HEK293 (cell line): ENCODE data around the gene PMAIP1.

ENCODE experiments used
- CTCF ChIA-PET: fragments of 350-600 bp; formaldehyde crosslinking; extraction: SDS; loops from one replicate; lab custom pipeline; 2021; ENCODE audit warnings: antibody characterized with exemption; lab: Yijun Ruan, JAX
- POLR2A ChIA-PET: fragments of 300-600 bp; formaldehyde crosslinking; extraction: SDS; loops from one replicate; lab custom pipeline; 2020; ENCODE audit warnings: antibody characterized with exemption, inconsistent platforms; lab: Yijun Ruan, JAX
- H3K27ac ChIP-seq: fragments of 200-500 bp; sonication (Bioruptor generic); 2 replicates; pipeline ENCODE4 v1.5.1; 2014; ENCODE audit warnings: low read depth, low read length, control low read depth, inconsistent platforms; ENCODE audit errors: extremely low read depth
- H3K36me3 ChIP-seq, 2 experiments: fragments of 200-500 bp in 1 of 2; sonication (Bioruptor generic) in 1 of 2; 1 replicate in 1 of 2; 2 replicates in 1 of 2; pipeline ENCODE4 v1.5.1; 2014 to 2017; ENCODE audit warnings: inconsistent platforms in 2 of 2, low read length in 2 of 2; ENCODE audit not compliant: control insufficient read depth in 2 of 2, insufficient read depth in 1 of 2
- H3K4me1 ChIP-seq: fragments of 200-500 bp; sonication (Bioruptor generic); 2 replicates; pipeline ENCODE4 v1.5.1; 2014; ENCODE audit warnings: mild to moderate bottlenecking, low read length, inconsistent platforms; ENCODE audit not compliant: control insufficient read depth, insufficient read depth
- H3K4me3 ChIP-seq: 2 replicates; pipeline ENCODE4 v1.5.1; 2011; ENCODE audit warnings: low read depth, mild to moderate bottlenecking, control low read depth, low read length, moderate library complexity
- H3K9me3 ChIP-seq: fragments of 200-500 bp; sonication (Bioruptor generic); 2 replicates; pipeline ENCODE4 v1.5.1; 2014; ENCODE audit warnings: low read depth, low read length, inconsistent platforms; ENCODE audit not compliant: control insufficient read depth, insufficient read depth
- CTCF ChIP-seq: fragments of 450-650 bp; formaldehyde crosslinking; IDR thresholded peaks from 2 replicates; pipeline ENCODE4 v1.5.1; 2016; ENCODE audit warnings: missing biosample characterization, missing genetic modification characterization
- GLIS1 ChIP-seq: fragments of 450-650 bp; formaldehyde crosslinking; IDR thresholded peaks from 2 replicates; pipeline ENCODE4 v1.5.1; 2016; ENCODE audit warnings: missing biosample characterization, missing genetic modification characterization
- HOXD13 ChIP-seq: sonication (generic); formaldehyde crosslinking; IDR thresholded peaks from 2 replicates; pipeline ENCODE4 v1.8.0; 2022; ENCODE audit warnings: missing genetic modification reagents, borderline replicate concordance
- OSR2 ChIP-seq: fragments of 450-650 bp; formaldehyde crosslinking; IDR thresholded peaks from 2 replicates; pipeline ENCODE4 v1.5.1; 2016; ENCODE audit warnings: missing biosample characterization, missing genetic modification characterization
- SCRT2 ChIP-seq: fragments of 450-650 bp; formaldehyde crosslinking; IDR thresholded peaks from 2 replicates; pipeline ENCODE4 v1.5.1; 2016; ENCODE audit warnings: missing biosample characterization, missing genetic modification characterization
- SETDB1 ChIP-seq: IDR thresholded peaks from one replicate; pipeline ENCODE4 v1.6.1; 2017; ENCODE audit warnings: mild to moderate bottlenecking, low read length, moderate library complexity, mixed read lengths; ENCODE audit not compliant: insufficient read length
- TCF7L2 ChIP-seq: IDR thresholded peaks from 2 replicates; pipeline ENCODE4 v1.6.1; 2011; ENCODE audit warnings: low read depth, mild to moderate bottlenecking, inconsistent platforms, low read length, moderate library complexity, borderline replicate concordance
- ZBTB17 ChIP-seq: fragments of 450-650 bp; formaldehyde crosslinking; IDR thresholded peaks from 2 replicates; pipeline ENCODE4 v1.5.1; 2016; ENCODE audit warnings: missing biosample characterization, missing genetic modification characterization
- ZBTB49 ChIP-seq: fragments of 450-650 bp; formaldehyde crosslinking; IDR thresholded peaks from 2 replicates; pipeline ENCODE4 v1.5.1; 2016; ENCODE audit warnings: missing biosample characterization, missing genetic modification characterization, low read depth
- ZBTB7A ChIP-seq: fragments of 450-650 bp; formaldehyde crosslinking; IDR thresholded peaks from 2 replicates; pipeline ENCODE4 v1.5.1; 2016; ENCODE audit warnings: low read depth, missing biosample characterization, missing genetic modification characterization
- ZBTB8A ChIP-seq: fragments of 450-650 bp; formaldehyde crosslinking; IDR thresholded peaks from 2 replicates; pipeline ENCODE4 v1.5.1; 2016; ENCODE audit warnings: missing biosample characterization, missing genetic modification characterization
- ZNF133 ChIP-seq: fragments of 450-650 bp; formaldehyde crosslinking; IDR thresholded peaks from 2 replicates; pipeline ENCODE4 v1.5.1; 2016; ENCODE audit warnings: missing biosample characterization, missing genetic modification characterization
- ZNF140 ChIP-seq: fragments of 450-650 bp; formaldehyde crosslinking; IDR thresholded peaks from 2 replicates; pipeline ENCODE4 v1.5.1; 2016; ENCODE audit warnings: missing biosample characterization, missing genetic modification characterization
- ZNF311 ChIP-seq: fragments of 450-650 bp; formaldehyde crosslinking; IDR thresholded peaks from 2 replicates; pipeline ENCODE4 v1.5.1; 2017; ENCODE audit warnings: missing biosample characterization, missing genetic modification characterization, borderline replicate concordance
- ZNF585B ChIP-seq: fragments of 450-650 bp; formaldehyde crosslinking; IDR thresholded peaks from 2 replicates; pipeline ENCODE4 v1.5.1; 2016; ENCODE audit warnings: missing biosample characterization, missing genetic modification characterization
- ZNF747 ChIP-seq: fragments of 450-650 bp; formaldehyde crosslinking; IDR thresholded peaks from 2 replicates; pipeline ENCODE4 v1.5.1; 2016; ENCODE audit warnings: missing biosample characterization, missing genetic modification characterization
- ZNF830 ChIP-seq: fragments of 450-650 bp; IDR thresholded peaks from 2 replicates; pipeline ENCODE4 v1.5.0; 2018; ENCODE audit warnings: missing biosample characterization, missing genetic modification characterization, low read depth, mild to moderate bottlenecking, moderate library complexity
- ZSCAN23 ChIP-seq: fragments of 450-650 bp; formaldehyde crosslinking; IDR thresholded peaks from 2 replicates; pipeline ENCODE4 v1.5.1; 2016; ENCODE audit warnings: missing biosample characterization, missing genetic modification characterization
- TF ChIP-seq, protein P1 (sequence below): fragments of 450-650 bp; formaldehyde crosslinking; conservative IDR thresholded peaks from 2 replicates; pipeline ENCODE4 v1.5.1; 2016; ENCODE audit warnings: low read depth, missing biosample characterization, missing genetic modification characterization

PMAIP1 gene

DNA sequence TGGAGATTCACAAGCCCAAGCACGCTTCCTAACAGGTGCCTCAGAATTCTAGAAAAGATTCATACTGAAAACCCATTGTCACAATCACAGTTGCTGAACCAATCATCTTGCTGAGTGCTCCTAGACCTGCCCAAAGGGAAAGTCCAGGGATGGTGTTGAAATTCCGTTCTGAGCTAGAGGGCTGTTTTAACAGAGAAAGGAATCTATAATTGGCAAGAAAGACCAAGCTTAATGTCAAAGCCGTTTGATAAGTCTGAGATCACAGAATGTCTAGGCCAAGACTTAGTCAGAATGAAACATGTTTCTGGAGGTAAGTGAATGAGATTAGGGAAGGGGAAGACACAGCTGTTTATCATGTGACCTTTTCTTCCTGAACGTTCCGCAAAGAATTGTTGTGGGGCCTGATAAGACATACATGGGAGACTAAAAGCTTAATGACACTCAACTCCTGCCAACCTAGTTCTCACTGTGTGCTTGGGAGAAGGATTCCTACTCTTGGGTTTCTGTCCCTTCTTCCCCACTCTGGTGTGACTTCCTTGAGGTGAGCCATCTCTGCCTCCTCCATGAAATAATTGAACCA is 27.5 kb downstream of the PMAIP1 start (continued):
- TF ChIP-seq CTCF (tag by site-specific recombination) (no peak), SCRT2 (no peak), TCF7L2 (no peak), OSR2 (no peak), ZBTB8A (tag by site-specific recombination) (no peak), GLIS1 (no peak), ZNF140 (no peak)

GRCh38 chr18:59928201-59928600 is 28.4 kb downstream of the PMAIP1 start:
- CTCF ChIA-PET = interaction anchor here (0.7 kb wide), 1 partner anchor 475 kb away, joined by 3 read pairs; no protein-coding TSS in a partner anchor
- H3K9me3 ChIP-seq = no peaks in the 10 kb centered on the region
- TF ChIP-seq ZNF311 = no peak
- no peak for TF ChIP-seq ZSCAN23 (tag by site-specific recombination)
- no peak for TF ChIP-seq SETDB1
- TF ChIP-seq ZNF585B (tag by site-specific recombination) = no peak
- TF ChIP-seq, protein P1, sequence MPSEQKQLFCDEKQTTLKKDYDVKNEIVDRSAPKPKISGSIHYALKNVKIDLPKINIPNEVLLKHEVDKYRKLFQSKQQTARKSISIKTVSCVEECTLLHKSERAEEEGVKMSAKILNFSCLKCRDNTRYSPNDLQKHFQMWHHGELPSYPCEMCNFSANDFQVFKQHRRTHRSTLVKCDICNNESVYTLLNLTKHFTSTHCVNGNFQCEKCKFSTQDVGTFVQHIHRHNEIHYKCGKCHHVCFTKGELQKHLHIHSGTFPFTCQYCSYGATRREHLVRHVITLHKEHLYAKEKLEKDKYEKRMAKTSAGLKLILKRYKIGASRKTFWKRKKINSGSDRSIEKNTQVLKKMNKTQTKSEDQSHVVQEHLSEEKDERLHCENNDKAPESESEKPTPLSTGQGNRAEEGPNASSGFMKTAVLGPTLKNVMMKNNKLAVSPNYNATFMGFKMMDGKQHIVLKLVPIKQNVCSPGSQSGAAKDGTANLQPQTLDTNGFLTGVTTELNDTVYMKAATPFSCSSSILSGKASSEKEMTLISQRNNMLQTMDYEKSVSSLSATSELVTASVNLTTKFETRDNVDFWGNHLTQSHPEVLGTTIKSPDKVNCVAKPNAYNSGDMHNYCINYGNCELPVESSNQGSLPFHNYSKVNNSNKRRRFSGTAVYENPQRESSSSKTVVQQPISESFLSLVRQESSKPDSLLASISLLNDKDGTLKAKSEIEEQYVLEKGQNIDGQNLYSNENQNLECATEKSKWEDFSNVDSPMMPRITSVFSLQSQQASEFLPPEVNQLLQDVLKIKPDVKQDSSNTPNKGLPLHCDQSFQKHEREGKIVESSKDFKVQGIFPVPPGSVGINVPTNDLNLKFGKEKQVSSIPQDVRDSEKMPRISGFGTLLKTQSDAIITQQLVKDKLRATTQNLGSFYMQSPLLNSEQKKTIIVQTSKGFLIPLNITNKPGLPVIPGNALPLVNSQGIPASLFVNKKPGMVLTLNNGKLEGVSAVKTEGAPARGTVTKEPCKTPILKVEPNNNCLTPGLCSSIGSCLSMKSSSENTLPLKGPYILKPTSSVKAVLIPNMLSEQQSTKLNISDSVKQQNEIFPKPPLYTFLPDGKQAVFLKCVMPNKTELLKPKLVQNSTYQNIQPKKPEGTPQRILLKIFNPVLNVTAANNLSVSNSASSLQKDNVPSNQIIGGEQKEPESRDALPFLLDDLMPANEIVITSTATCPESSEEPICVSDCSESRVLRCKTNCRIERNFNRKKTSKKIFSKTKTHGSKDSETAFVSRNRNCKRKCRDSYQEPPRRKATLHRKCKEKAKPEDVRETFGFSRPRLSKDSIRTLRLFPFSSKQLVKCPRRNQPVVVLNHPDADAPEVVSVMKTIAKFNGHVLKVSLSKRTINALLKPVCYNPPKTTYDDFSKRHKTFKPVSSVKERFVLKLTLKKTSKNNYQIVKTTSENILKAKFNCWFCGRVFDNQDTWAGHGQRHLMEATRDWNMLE = no peak
- TF ChIP-seq ZNF140 = no peak
- TF ChIP-seq ZNF747 (tag by site-specific recombination) = no peak
- no peak for TF ChIP-seq ZBTB49 (tag by site-specific recombination)
- TF ChIP-seq ZNF830 (tag by site-specific recombination) = no peak
- TF ChIP-seq ZBTB7A (tag by site-specific recombination) = no peak
- TF ChIP-seq HOXD13 (CRISPR knock-in tag) = no peak
- TF ChIP-seq ZNF133 = no peak
- TF ChIP-seq ZBTB17 (tag by site-specific recombination) = no peak
- no peaks in the 10 kb centered on the region for H3K36me3 ChIP-seq
- H3K27ac ChIP-seq = no peak overlapping the region
- no peaks in the 10 kb centered on the region for H3K4me1 ChIP-seq
- POLR2A ChIA-PET = interaction anchor here (1.6 kb wide), 1 partner anchor 28 kb away, joined by 7 read pairs; no protein-coding TSS in a partner anchor
- H3K4me3 ChIP-seq = no peak overlapping the region
